GM18909 (cell line): ENCODE data around the gene NPHP4.

Experiments used
- ATAC-seq: cut with Tn5 transposase; IDR thresholded peaks from one replicate; pipeline ENCODE4 v1.9.1; 2021; ENCODE audit warnings: mild to moderate bottlenecking; ENCODE audit not compliant: unreplicated experiment, poor library complexity

The NPHP4 gene

GRCh38 chr1:6005276-6005917, 13.2 kb upstream of the NPHP4 start:
- ATAC-seq, result no peak

- ATAC-seq, result no peak
Observed at GRCh38 chr1:6004412-6005123, 12.3 kb upstream of the NPHP4 start.

GRCh38 chr1:6003568-6004411, 11.6 kb upstream of the NPHP4 start:
- no peak for ATAC-seq

GRCh38 chr1:6002714-6003501, 10.7 kb upstream of the NPHP4 start:
- no peak for ATAC-seq

- ATAC-seq, result no peak
Observed at GRCh38 chr1:6001992-6002576, 9.9 kb upstream of the NPHP4 start.

GRCh38 chr1:6000444-6001288, 8.4 kb upstream of the NPHP4 start:
- ATAC-seq, result no peak

- no peak for ATAC-seq
Observed at GRCh38 chr1:5999711-6000443, 7.7 kb upstream of the NPHP4 start.

GRCh38 chr1:5998906-5999301, 6.7 kb upstream of the NPHP4 start:
- no peak for ATAC-seq

- ATAC-seq, result no peak
Observed at GRCh38 chr1:5998051-5998905, 6.1 kb upstream of the NPHP4 start.

- no peak for ATAC-seq
Observed at GRCh38 chr1:5997316-5997715, 5.1 kb upstream of the NPHP4 start.

- no peak for ATAC-seq
Observed at GRCh38 chr1:5996641-5997270, 4.5 kb upstream of the NPHP4 start.

GRCh38 chr1:5995871-5996630, 3.8 kb upstream of the NPHP4 start:
- no peak for ATAC-seq

GRCh38 chr1:5994713-5995621, 2.7 kb upstream of the NPHP4 start:
- no peak for ATAC-seq

- no peak for ATAC-seq
Observed at GRCh38 chr1:5993556-5994491, 1.6 kb upstream of the NPHP4 start.
